A673 (cell line): Measurements from ENCODE around the gene SMIM35. TPM values are rescaled to one million over a fixed set of nuclear protein-coding genes. Genes with fewer than 3 reads are reported as not detected.

Source experiments
- BruUV-seq: library from RNA; stranded (reverse); fragments of 400-500 nt; replicated peaks from 2 replicates; lab custom pipeline; 2021; lab: Mats Ljungman, UMichigan
- CTCF ChIA-PET: fragments of 300-600 bp; sonication (Branson Sonifier 250); formaldehyde crosslinking; loops from one replicate; lab custom pipeline; 2022; ENCODE audit warnings: antibody characterized with exemption; lab: Charles Lee
- POLR2A ChIA-PET: fragments of 300-600 bp; sonication (Branson Sonifier 250); formaldehyde crosslinking; loops from one replicate; lab custom pipeline; 2022; ENCODE audit warnings: antibody characterized with exemption; ENCODE audit not compliant: low non-redundant PET; lab: Charles Lee
- DNase-seq: peaks from one replicate; pipeline ENCODE4 v3.0.0-alpha.2; 2015; ENCODE audit warnings: low spot score
- H3K27ac ChIP-seq: fragments of 200-600 bp; sonication (generic); 2 replicates; pipeline ENCODE4 v1.5.1; 2016; ENCODE audit warnings: mixed run types, low read depth, mild to moderate bottlenecking, mixed read lengths, antibody characterized with exemption, low read length; ENCODE audit not compliant: poor library complexity, severe bottlenecking
- H3K27me3 ChIP-seq: fragments of 200-600 bp; sonication (generic); replicated peaks from 2 replicates; pipeline ENCODE4 v1.6.1; 2017; ENCODE audit warnings: mixed run types, low read depth, mild to moderate bottlenecking, mixed read lengths, antibody characterized with exemption, low read length; ENCODE audit not compliant: insufficient read depth, poor library complexity
- H3K36me3 ChIP-seq: fragments of 200-600 bp; sonication (generic); 2 replicates; pipeline ENCODE4 v1.6.1; 2016; ENCODE audit warnings: mixed run types, mild to moderate bottlenecking, mixed read lengths, antibody characterized with exemption, low read length; ENCODE audit not compliant: insufficient read depth, poor library complexity, severe bottlenecking
- H3K4me1 ChIP-seq: fragments of 200-600 bp; sonication (generic); 2 replicates; pipeline ENCODE4 v1.6.1; 2017; ENCODE audit warnings: mixed run types, mild to moderate bottlenecking, mixed read lengths, antibody characterized with exemption, low read length; ENCODE audit not compliant: insufficient read depth, poor library complexity, severe bottlenecking
- H3K4me3 ChIP-seq: fragments of 200-600 bp; sonication (generic); 2 replicates; pipeline ENCODE4 v1.5.1; 2016; ENCODE audit warnings: low read depth, mixed run types, mild to moderate bottlenecking, mixed read lengths, low read length; ENCODE audit not compliant: poor library complexity, severe bottlenecking
- H3K9me3 ChIP-seq: fragments of 200-600 bp; sonication (generic); 2 replicates; pipeline ENCODE4 v1.6.1; 2016; ENCODE audit warnings: mixed run types, low read depth, mild to moderate bottlenecking, mixed read lengths, antibody characterized with exemption, low read length; ENCODE audit not compliant: poor library complexity, severe bottlenecking
- CTCF ChIP-seq: fragments of 300-800, 200-600 bp; sonication (generic); conservative IDR thresholded peaks from 2 replicates; pipeline ENCODE4 v1.5.1; 2017; ENCODE audit warnings: low read depth, mild to moderate bottlenecking, antibody characterized with exemption, low read length, moderate library complexity, mixed read lengths
- EZH2 ChIP-seq: fragments of 200-600 bp; sonication (generic); IDR thresholded peaks from 2 replicates; pipeline ENCODE4 v1.6.1; 2017; ENCODE audit warnings: borderline replicate concordance, low read depth, mild to moderate bottlenecking, mixed read lengths, antibody characterized with exemption, low read length; ENCODE audit not compliant: poor library complexity, severe bottlenecking
- intact Hi-C: fragments of 100-400 bp; cut with micrococcal nuclease; formaldehyde crosslinking; loops from one replicate; pipeline ENCODE4 v1.10.0; 2022; ENCODE audit not compliant: unreplicated experiment
- total RNA-seq: library from RNA; stranded (reverse); gene quantifications from 2 replicates; pipeline ENCODE4 v1.2.3, GENCODE V29; 2021

Gene SMIM35
- total RNA-seq, 1 experiment from 2014 or later = not detected

- DNase-seq = no peak
- ChIA-PET POLR2A (no interaction called here), CTCF (no interaction called here)
- Histone ChIP-seq H3K9me3 (no peaks in the 10 kb centered on the region), H3K4me1 (peaks cover 12% of the 10 kb centered on the region), H3K27me3 (no peaks in the 10 kb centered on the region), H3K36me3 (no peaks in the 10 kb centered on the region), H3K4me3 (no peak overlapping the region), H3K27ac (no peak overlapping the region)
- TF ChIP-seq CTCF (no peak), EZH2 (no peak)
- BruUV-seq = no TSS peak
- intact Hi-C loops = no loop called here
These were observed 87.3 kb downstream of the SMIM35 start for GRCh38 chr11:117999354-117999993.

- CTCF ChIA-PET = no interaction called here
- Histone ChIP-seq H3K4me3 (no peak overlapping the region), H3K27me3 (no peaks in the 10 kb centered on the region), H3K4me1 (peaks cover 12% of the 10 kb centered on the region), H3K27ac (no peak overlapping the region), H3K36me3 (no peaks in the 10 kb centered on the region), H3K9me3 (no peaks in the 10 kb centered on the region)
- intact Hi-C loops = no loop called here
- POLR2A ChIA-PET = no interaction called here
- no peak for DNase-seq
- no TSS peak for BruUV-seq
- TF ChIP-seq CTCF = no peak
- TF ChIP-seq EZH2 = no peak
These were observed 88.0 kb downstream of the SMIM35 start for GRCh38 chr11:117998664-117999353.

- ChIA-PET POLR2A (no interaction called here), CTCF (no interaction called here)
- TF ChIP-seq CTCF = no peak
- no peak for TF ChIP-seq EZH2
- intact Hi-C loops = no loop called here
- no peak overlapping the region for H3K4me3 ChIP-seq
- H3K36me3 ChIP-seq = no peaks in the 10 kb centered on the region
- H3K27ac ChIP-seq = no peak overlapping the region
- peaks cover 8% of the 10 kb centered on the region for H3K4me1 ChIP-seq
- no peak for DNase-seq
- no peaks in the 10 kb centered on the region for H3K9me3 ChIP-seq
- H3K27me3 ChIP-seq = no peaks in the 10 kb centered on the region
- BruUV-seq = no TSS peak
These were observed 88.8 kb downstream of the SMIM35 start for GRCh38 chr11:117997823-117998579.
